ENCODE data around the gene ENAM.

Gene ENAM

GRCh38 chr4:70628444-70628843 lies at the start of gene ENAM:
TSS of gene ENAM (plus strand) at chr4:70628744. CDS start at chr4:70629501, 757 bp downstream.
- Histone ChIP-seq H3K4me3 (ENCODE audit: low read depth, low read length) (no peak within 1 kb of the TSS), H3K27me3 (ENCODE audit: control insufficient read depth, insufficient read depth, low read length) (no peaks in the 10 kb centered on the region), H3K36me3 (ENCODE audit: control insufficient read depth, insufficient read depth, low read length) (no peaks in the 10 kb centered on the region), H3K27ac (ENCODE audit: low read depth, low read length) (no peak within 1 kb of the TSS), H3K9ac (ENCODE audit: low read length) (no peak within 1 kb of the TSS), H3K9me3 (ENCODE audit: control insufficient read depth, insufficient read depth, low read depth, low read length) (no peaks in the 10 kb centered on the region), H3K4me1 (ENCODE audit: control insufficient read depth, insufficient read depth, low read length) (no peaks in the 10 kb centered on the region)

GRCh38 chr4:70581980-70582379 lies 46.6 kb upstream of the ENAM start:
- Histone ChIP-seq H3K4me3 (ENCODE audit: low read depth, low read length) (no peak overlapping the region), H3K9me3 (ENCODE audit: control insufficient read depth, insufficient read depth, low read depth, low read length) (no peaks in the 10 kb centered on the region), H3K4me1 (ENCODE audit: control insufficient read depth, insufficient read depth, low read length) (no peaks in the 10 kb centered on the region), H3K27me3 (ENCODE audit: control insufficient read depth, insufficient read depth, low read length) (no peaks in the 10 kb centered on the region), H3K27ac (ENCODE audit: low read depth, low read length) (no peak overlapping the region), H3K36me3 (ENCODE audit: control insufficient read depth, insufficient read depth, low read length) (no peaks in the 10 kb centered on the region), H3K9ac (ENCODE audit: low read length) (no peak overlapping the region)

- no peak overlapping the region for H3K27ac ChIP-seq (ENCODE audit: low read depth, low read length)
- H3K4me3 ChIP-seq (ENCODE audit: low read depth, low read length) = no peak overlapping the region
- H3K9me3 ChIP-seq (ENCODE audit: control insufficient read depth, insufficient read depth, low read depth, low read length) = no peaks in the 10 kb centered on the region
- H3K9ac ChIP-seq (ENCODE audit: low read length) = no peak overlapping the region
- H3K27me3 ChIP-seq (ENCODE audit: control insufficient read depth, insufficient read depth, low read length) = no peaks in the 10 kb centered on the region
- H3K36me3 ChIP-seq (ENCODE audit: control insufficient read depth, insufficient read depth, low read length) = no peaks in the 10 kb centered on the region
- H3K4me1 ChIP-seq (ENCODE audit: control insufficient read depth, insufficient read depth, low read length) = no peaks in the 10 kb centered on the region
Measured at GRCh38 chr4:70583952-70584834, 44.4 kb upstream of the ENAM start.

GRCh38 chr4:70586841-70587240 lies 41.7 kb upstream of the ENAM start:
- Histone ChIP-seq H3K9me3 (ENCODE audit: control insufficient read depth, insufficient read depth, low read depth, low read length) (no peaks in the 10 kb centered on the region), H3K27me3 (ENCODE audit: control insufficient read depth, insufficient read depth, low read length) (no peaks in the 10 kb centered on the region), H3K27ac (ENCODE audit: low read depth, low read length) (no peak overlapping the region), H3K36me3 (ENCODE audit: control insufficient read depth, insufficient read depth, low read length) (no peaks in the 10 kb centered on the region), H3K4me1 (ENCODE audit: control insufficient read depth, insufficient read depth, low read length) (no peaks in the 10 kb centered on the region), H3K9ac (ENCODE audit: low read length) (no peak overlapping the region), H3K4me3 (ENCODE audit: low read depth, low read length) (no peak overlapping the region)

- Histone ChIP-seq H3K4me1 (ENCODE audit: control insufficient read depth, insufficient read depth, low read length) (no peaks in the 10 kb centered on the region), H3K27me3 (ENCODE audit: control insufficient read depth, insufficient read depth, low read length) (no peaks in the 10 kb centered on the region), H3K4me3 (ENCODE audit: low read depth, low read length) (no peak overlapping the region), H3K27ac (ENCODE audit: low read depth, low read length) (no peak overlapping the region), H3K36me3 (ENCODE audit: control insufficient read depth, insufficient read depth, low read length) (no peaks in the 10 kb centered on the region), H3K9me3 (ENCODE audit: control insufficient read depth, insufficient read depth, low read depth, low read length) (no peaks in the 10 kb centered on the region), H3K9ac (ENCODE audit: low read length) (no peak overlapping the region)
Measured at GRCh38 chr4:70589785-70590184, 38.8 kb upstream of the ENAM start.

GRCh38 chr4:70591955-70592582 lies 36.5 kb upstream of the ENAM start, which contains the start of gene AMBN:
TSS of gene AMBN (plus strand) at chr4:70592256. CDS start at chr4:70592359, 103 bp downstream.
- no peak within 1 kb of the TSS for H3K27ac ChIP-seq (ENCODE audit: low read depth, low read length)
- no peaks in the 10 kb centered on the region for H3K9me3 ChIP-seq (ENCODE audit: control insufficient read depth, insufficient read depth, low read depth, low read length)
- H3K9ac ChIP-seq (ENCODE audit: low read length) = no peak within 1 kb of the TSS
- H3K27me3 ChIP-seq (ENCODE audit: control insufficient read depth, insufficient read depth, low read length) = no peaks in the 10 kb centered on the region
- H3K4me3 ChIP-seq (ENCODE audit: low read depth, low read length) = no peak within 1 kb of the TSS
- no peaks in the 10 kb centered on the region for H3K4me1 ChIP-seq (ENCODE audit: control insufficient read depth, insufficient read depth, low read length)
- H3K36me3 ChIP-seq (ENCODE audit: control insufficient read depth, insufficient read depth, low read length) = no peaks in the 10 kb centered on the region

GRCh38 chr4:70594196-70594595 lies 34.3 kb upstream of the ENAM start:
- Histone ChIP-seq H3K9ac (ENCODE audit: low read length) (no peak overlapping the region), H3K9me3 (ENCODE audit: control insufficient read depth, insufficient read depth, low read depth, low read length) (no peaks in the 10 kb centered on the region), H3K4me1 (ENCODE audit: control insufficient read depth, insufficient read depth, low read length) (no peaks in the 10 kb centered on the region), H3K27ac (ENCODE audit: low read depth, low read length) (no peak overlapping the region), H3K4me3 (ENCODE audit: low read depth, low read length) (no peak overlapping the region), H3K36me3 (ENCODE audit: control insufficient read depth, insufficient read depth, low read length) (no peaks in the 10 kb centered on the region), H3K27me3 (ENCODE audit: control insufficient read depth, insufficient read depth, low read length) (no peaks in the 10 kb centered on the region)

- no peak overlapping the region for H3K27ac ChIP-seq (ENCODE audit: low read depth, low read length)
- no peaks in the 10 kb centered on the region for H3K27me3 ChIP-seq (ENCODE audit: control insufficient read depth, insufficient read depth, low read length)
- no peak overlapping the region for H3K4me3 ChIP-seq (ENCODE audit: low read depth, low read length)
- no peaks in the 10 kb centered on the region for H3K9me3 ChIP-seq (ENCODE audit: control insufficient read depth, insufficient read depth, low read depth, low read length)
- no peak overlapping the region for H3K9ac ChIP-seq (ENCODE audit: low read length)
- H3K36me3 ChIP-seq (ENCODE audit: control insufficient read depth, insufficient read depth, low read length) = no peaks in the 10 kb centered on the region
- H3K4me1 ChIP-seq (ENCODE audit: control insufficient read depth, insufficient read depth, low read length) = no peaks in the 10 kb centered on the region
Measured at GRCh38 chr4:70600305-70600704, 28.2 kb upstream of the ENAM start.

GRCh38 chr4:70600977-70601376 lies 27.6 kb upstream of the ENAM start:
- no peak overlapping the region for H3K9ac ChIP-seq (ENCODE audit: low read length)
- H3K27ac ChIP-seq (ENCODE audit: low read depth, low read length) = no peak overlapping the region
- H3K4me3 ChIP-seq (ENCODE audit: low read depth, low read length) = no peak overlapping the region
- no peaks in the 10 kb centered on the region for H3K36me3 ChIP-seq (ENCODE audit: control insufficient read depth, insufficient read depth, low read length)
- no peaks in the 10 kb centered on the region for H3K9me3 ChIP-seq (ENCODE audit: control insufficient read depth, insufficient read depth, low read depth, low read length)
- H3K27me3 ChIP-seq (ENCODE audit: control insufficient read depth, insufficient read depth, low read length) = no peaks in the 10 kb centered on the region
- H3K4me1 ChIP-seq (ENCODE audit: control insufficient read depth, insufficient read depth, low read length) = no peaks in the 10 kb centered on the region

GRCh38 chr4:70601422-70602039 lies 27.0 kb upstream of the ENAM start:
- H3K27me3 ChIP-seq (ENCODE audit: control insufficient read depth, insufficient read depth, low read length) = no peaks in the 10 kb centered on the region

GRCh38 chr4:70603856-70604255 lies 24.7 kb upstream of the ENAM start:
- no peaks in the 10 kb centered on the region for H3K36me3 ChIP-seq (ENCODE audit: control insufficient read depth, insufficient read depth, low read length)
- H3K27me3 ChIP-seq (ENCODE audit: control insufficient read depth, insufficient read depth, low read length) = no peaks in the 10 kb centered on the region
- no peaks in the 10 kb centered on the region for H3K9me3 ChIP-seq (ENCODE audit: control insufficient read depth, insufficient read depth, low read depth, low read length)
- no peak overlapping the region for H3K4me3 ChIP-seq (ENCODE audit: low read depth, low read length)
- no peak overlapping the region for H3K27ac ChIP-seq (ENCODE audit: low read depth, low read length)
- no peak overlapping the region for H3K9ac ChIP-seq (ENCODE audit: low read length)
- no peaks in the 10 kb centered on the region for H3K4me1 ChIP-seq (ENCODE audit: control insufficient read depth, insufficient read depth, low read length)

More at GRCh38 chr4:70601422-70602039, 27.0 kb upstream of the ENAM start:
- Histone ChIP-seq H3K27ac (ENCODE audit: low read depth, low read length) (no peak overlapping the region), H3K9me3 (ENCODE audit: control insufficient read depth, insufficient read depth, low read depth, low read length) (no peaks in the 10 kb centered on the region), H3K4me3 (ENCODE audit: low read depth, low read length) (no peak overlapping the region), H3K4me1 (ENCODE audit: control insufficient read depth, insufficient read depth, low read length) (no peaks in the 10 kb centered on the region), H3K9ac (ENCODE audit: low read length) (no peak overlapping the region), H3K36me3 (ENCODE audit: control insufficient read depth, insufficient read depth, low read length) (no peaks in the 10 kb centered on the region)

Data from HUES6 (cell line).